ENCODE results near the gene HAUS5.
"Not testable (repeated sequence)": the region's sequence is repeated elsewhere in the genome, so short reads cannot be mapped to it uniquely, and the experiment has no call there.

The HAUS5 gene

GRCh38 chr19:35612559-35613321, at the start of gene HAUS5:
HAUS5 (plus strand) TSS chr19:35612735; CDS start chr19:35612795, 60 bp downstream.
- peak; percentile 96 to 97 for DNase-seq

GRCh38 chr19:35562776-35563175, 49.8 kb upstream of the HAUS5 start:
- DNase-seq, result no peak

GRCh38 chr19:35563207-35563829, 49.2 kb upstream of the HAUS5 start, which contains the start of gene ATP4A:
ATP4A (minus strand) TSS chr19:35563658; CDS start chr19:35563629, 29 bp downstream.
- no peak for DNase-seq

GRCh38 chr19:35565016-35565856, 47.3 kb upstream of the HAUS5 start:
- no peak for DNase-seq

- no peak for DNase-seq
Measured at GRCh38 chr19:35566738-35567137, 45.8 kb upstream of the HAUS5 start.

GRCh38 chr19:35569281-35569781, 43.2 kb upstream of the HAUS5 start:
- no peak for DNase-seq

- no peak for DNase-seq
Measured at GRCh38 chr19:35571406-35571965, 41.0 kb upstream of the HAUS5 start.

GRCh38 chr19:35577918-35578317, 34.6 kb upstream of the HAUS5 start:
- DNase-seq, result no peak

- DNase-seq, result no peak
Measured at GRCh38 chr19:35578707-35579106, 33.8 kb upstream of the HAUS5 start.

- no peak for DNase-seq
Measured at GRCh38 chr19:35582760-35583159, 29.8 kb upstream of the HAUS5 start.

GRCh38 chr19:35585848-35586247, 26.7 kb upstream of the HAUS5 start, which contains the start of gene PMIS2:
PMIS2 (plus strand) TSS chr19:35586173; CDS start chr19:35586260, 87 bp downstream.
- DNase-seq, result peak in 1 of 2 donors; percentile 33

GRCh38 chr19:35587321-35587720, 25.2 kb upstream of the HAUS5 start:
- no peak for DNase-seq

GRCh38 chr19:35590875-35591274, 21.7 kb upstream of the HAUS5 start:
- no peak for DNase-seq

- peak in 1 of 2 donors; percentile 18 for DNase-seq
Measured at GRCh38 chr19:35592226-35592625, 20.3 kb upstream of the HAUS5 start.

GRCh38 chr19:35595026-35595425, 17.5 kb upstream of the HAUS5 start:
- DNase-seq, result not testable (repeated sequence)

- DNase-seq, result no peak
Measured at GRCh38 chr19:35595928-35596327, 16.6 kb upstream of the HAUS5 start.

GRCh38 chr19:35596366-35596999, 16.1 kb upstream of the HAUS5 start:
- DNase-seq, result peak in 1 of 2 donors; percentile 14

GRCh38 chr19:35601971-35602370, 10.6 kb upstream of the HAUS5 start:
- no peak for DNase-seq

GRCh38 chr19:35604436-35604835, 8.1 kb upstream of the HAUS5 start:
- DNase-seq, result not testable (repeated sequence)

- not testable (repeated sequence) for DNase-seq
Measured at GRCh38 chr19:35607170-35607569, 5.4 kb upstream of the HAUS5 start.

- DNase-seq, result no peak
Measured at GRCh38 chr19:35607661-35608060, 4.9 kb upstream of the HAUS5 start.

GRCh38 chr19:35608251-35608650, 4.3 kb upstream of the HAUS5 start:
- no peak for DNase-seq
